WTC11 (cell line): ENCODE measurements around the gene ECM1. TPM values are rescaled to one million over a fixed set of nuclear protein-coding genes. Genes with fewer than 3 reads are reported as not detected.

Experiments used
- ATAC-seq: fragments of 200-7000 bp; cut with Tn5 transposase; 2 replicates; pipeline ENCODE4 v1.10.0; 2021; ENCODE audit warnings: mild to moderate bottlenecking, moderate library complexity
- CTCF ChIA-PET: fragments of 300-600 bp; sonication (Branson Sonifier 250); formaldehyde crosslinking; loops from one replicate; lab custom pipeline; 2021; ENCODE audit warnings: antibody characterized with exemption; lab: Charles Lee
- POLR2A ChIA-PET: fragments of 350-600 bp; sonication (Branson Sonifier 250); formaldehyde crosslinking; loops from one replicate; lab custom pipeline; 2021; ENCODE audit warnings: antibody characterized with exemption; lab: Charles Lee
- DNase-seq: peaks from one replicate; pipeline ENCODE4 v3.0.0; 2021; ENCODE audit warnings: low spot score
- H3K27ac Mint-ChIP-seq: 2 replicates; pipeline ENCODE4 v1.8.0; 2021; ENCODE audit warnings: mixed read lengths
- H3K27me3 Mint-ChIP-seq: 2 replicates; pipeline ENCODE4 v1.8.0; 2021; ENCODE audit warnings: low read depth, mild to moderate bottlenecking, moderate library complexity, mixed read lengths
- H3K36me3 Mint-ChIP-seq: 2 replicates; pipeline ENCODE4 v1.8.0; 2021; ENCODE audit warnings: mixed read lengths
- H3K4me1 Mint-ChIP-seq: 2 replicates; pipeline ENCODE4 v1.8.0; 2022; ENCODE audit warnings: mixed read lengths
- H3K4me3 Mint-ChIP-seq: 2 replicates; pipeline ENCODE4 v1.8.0; 2021; ENCODE audit warnings: mild to moderate bottlenecking, moderate library complexity, mixed read lengths
- H3K9me3 Mint-ChIP-seq: 2 replicates; pipeline ENCODE4 v1.8.0; 2021; ENCODE audit warnings: mixed read lengths
- ATF1 ChIP-seq: sonication (generic); formaldehyde crosslinking; IDR thresholded peaks from 2 replicates; pipeline ENCODE4 v1.8.1; 2023; ENCODE audit warnings: mild to moderate bottlenecking, moderate library complexity, missing genetic modification reagents
- ATF3 ChIP-seq: sonication (generic); formaldehyde crosslinking; conservative IDR thresholded peaks from 2 replicates; pipeline ENCODE4 v1.8.1; 2022; ENCODE audit warnings: mild to moderate bottlenecking, missing genetic modification reagents
- CREB1 ChIP-seq: sonication (generic); formaldehyde crosslinking; IDR thresholded peaks from 2 replicates; pipeline ENCODE4 v1.8.0; 2023; ENCODE audit warnings: mild to moderate bottlenecking, missing genetic modification reagents
- CREM ChIP-seq: sonication (generic); formaldehyde crosslinking; IDR thresholded peaks from 2 replicates; pipeline ENCODE4 v1.8.1; 2022; ENCODE audit warnings: mild to moderate bottlenecking, missing genetic modification reagents, moderate library complexity
- GABPB1 ChIP-seq: sonication (generic); formaldehyde crosslinking; IDR thresholded peaks from 2 replicates; pipeline ENCODE4 v1.8.1; 2023; ENCODE audit warnings: mild to moderate bottlenecking, missing genetic modification reagents
- GRHL2 ChIP-seq: fragments of 250-450 bp; sonication (Bioruptor Pico); IDR thresholded peaks from 2 replicates; pipeline ENCODE4 v1.8.0; 2022; ENCODE audit warnings: mild to moderate bottlenecking, moderate library complexity; ENCODE audit not compliant: insufficient replicate concordance, severe bottlenecking
- HMGXB4 ChIP-seq: sonication (generic); formaldehyde crosslinking; IDR thresholded peaks from 2 replicates; pipeline ENCODE4 v1.8.1; 2023; ENCODE audit warnings: mild to moderate bottlenecking, moderate library complexity, missing genetic modification reagents
- NR1H2 ChIP-seq: sonication (generic); formaldehyde crosslinking; IDR thresholded peaks from 2 replicates; pipeline ENCODE4 v1.9.0; 2021; ENCODE audit warnings: mild to moderate bottlenecking, moderate library complexity, missing genetic modification reagents
- PRRX2 ChIP-seq: fragments of 250-450 bp; sonication (Bioruptor Pico); IDR thresholded peaks from 2 replicates; pipeline ENCODE4 v1.8.0; 2021; ENCODE audit warnings: mild to moderate bottlenecking
- RELA ChIP-seq: sonication (generic); formaldehyde crosslinking; IDR thresholded peaks from 2 replicates; pipeline ENCODE4 v1.8.1; 2022; ENCODE audit warnings: missing genetic modification reagents, mild to moderate bottlenecking, borderline replicate concordance
- TCF7 ChIP-seq: sonication (generic); formaldehyde crosslinking; IDR thresholded peaks from 2 replicates; pipeline ENCODE4 v1.8.0; 2022; ENCODE audit warnings: mild to moderate bottlenecking, low read depth, missing genetic modification reagents, moderate library complexity
- TEAD1 ChIP-seq: sonication (generic); formaldehyde crosslinking; IDR thresholded peaks from 2 replicates; pipeline ENCODE4 v1.8.0; 2022; ENCODE audit warnings: mild to moderate bottlenecking, missing genetic modification reagents
- ZBTB21 ChIP-seq: sonication (generic); formaldehyde crosslinking; IDR thresholded peaks from 2 replicates; pipeline ENCODE4 v1.8.1; 2023; ENCODE audit warnings: mild to moderate bottlenecking, missing genetic modification reagents, borderline replicate concordance
- ZNF219 ChIP-seq: sonication (generic); formaldehyde crosslinking; IDR thresholded peaks from 2 replicates; pipeline ENCODE4 v1.8.0; 2023; ENCODE audit warnings: missing genetic modification reagents, mild to moderate bottlenecking, borderline replicate concordance
- ZNF512 ChIP-seq: sonication (generic); formaldehyde crosslinking; IDR thresholded peaks from 2 replicates; pipeline ENCODE4 v1.8.1; 2022; ENCODE audit warnings: missing genetic modification reagents, borderline replicate concordance
- ZNF671 ChIP-seq: fragments of 250-450 bp; sonication (Bioruptor Pico); IDR thresholded peaks from 2 replicates; pipeline ENCODE4 v1.8.0; 2021; ENCODE audit warnings: mild to moderate bottlenecking
- ZSCAN18 ChIP-seq: fragments of 250-450 bp; sonication (Bioruptor Pico); IDR thresholded peaks from 2 replicates; pipeline ENCODE4 v2.1.2; 2022; ENCODE audit warnings: mild to moderate bottlenecking, moderate library complexity
- total RNA-seq: library from RNA; stranded (reverse); gene quantifications from 3 replicates; pipeline ENCODE4 v1.2.3, GENCODE V29; 2021
- TF ChIP-seq, protein P1 (sequence below): sonication (generic); formaldehyde crosslinking; IDR thresholded peaks from 2 replicates; pipeline ENCODE4 v1.8.0; 2022; ENCODE audit warnings: mild to moderate bottlenecking, missing genetic modification reagents
- TF ChIP-seq, protein P2 (sequence below): sonication (generic); formaldehyde crosslinking; conservative IDR thresholded peaks from 2 replicates; pipeline ENCODE4 v1.8.1; 2023; ENCODE audit warnings: mild to moderate bottlenecking, low read depth, missing genetic modification reagents, moderate library complexity

Gene ECM1
- total RNA-seq, 1 experiment from 2014 or later = 1.6 TPM

DNA sequence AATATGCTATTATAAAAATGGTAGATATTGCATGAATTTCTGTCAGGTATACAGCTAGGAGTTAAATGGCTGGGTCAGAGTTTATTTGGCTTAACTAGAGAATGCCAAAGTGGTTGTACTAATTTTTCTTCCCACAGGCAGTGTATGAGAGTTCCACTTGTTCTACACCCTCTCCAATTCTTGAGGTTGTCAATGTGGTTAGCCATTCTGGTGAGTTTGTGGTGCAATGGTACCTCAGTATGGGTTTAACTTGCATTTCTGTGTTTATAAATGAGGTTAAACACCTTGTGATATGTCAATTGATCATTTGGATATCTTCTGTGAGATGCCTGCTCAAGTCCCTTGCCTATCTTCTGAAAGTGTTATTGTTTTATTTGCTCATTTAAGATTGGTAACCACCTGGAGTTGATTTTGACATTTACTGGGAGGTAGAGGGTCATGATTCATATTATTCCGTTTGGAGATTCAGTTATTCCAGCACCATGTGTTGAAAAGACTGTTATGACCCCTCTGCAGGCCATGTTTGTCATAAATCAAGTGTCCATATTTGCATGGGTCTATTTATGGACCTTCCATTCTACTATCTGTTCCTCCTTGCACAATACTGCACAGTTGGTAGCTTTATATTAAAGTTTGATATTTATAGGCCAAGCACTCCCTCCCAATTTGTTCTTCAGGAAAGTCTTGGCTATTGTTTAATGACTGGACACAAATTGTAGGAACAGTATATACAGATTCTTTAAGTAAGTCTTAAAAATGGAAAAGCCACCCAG is 13.5 kb downstream of the ECM1 start:
- H3K27ac Mint-ChIP-seq = no peak overlapping the region
- H3K4me3 Mint-ChIP-seq = no peak overlapping the region
- ChIA-PET POLR2A (no interaction called here), CTCF (interaction anchor here (9.7 kb wide), 1 partner anchor 13 kb away, joined by 139 read pairs; no protein-coding TSS in a partner anchor)
- DNase-seq (no peak), ATAC-seq (no peak)
- no peaks in the 10 kb centered on the region for H3K36me3 Mint-ChIP-seq
- no peaks in the 10 kb centered on the region; the same call in 1 of the 2 replicates for H3K27me3 Mint-ChIP-seq
- peaks cover 9% of the 10 kb centered on the region for H3K4me1 Mint-ChIP-seq
- H3K9me3 Mint-ChIP-seq = no peaks in the 10 kb centered on the region
- TF ChIP-seq CREM = no peak
- TF ChIP-seq TEAD1 (CRISPR knock-in tag) = no peak
- no peak for TF ChIP-seq ZNF219 (CRISPR knock-in tag)
- TF ChIP-seq, protein P1, sequence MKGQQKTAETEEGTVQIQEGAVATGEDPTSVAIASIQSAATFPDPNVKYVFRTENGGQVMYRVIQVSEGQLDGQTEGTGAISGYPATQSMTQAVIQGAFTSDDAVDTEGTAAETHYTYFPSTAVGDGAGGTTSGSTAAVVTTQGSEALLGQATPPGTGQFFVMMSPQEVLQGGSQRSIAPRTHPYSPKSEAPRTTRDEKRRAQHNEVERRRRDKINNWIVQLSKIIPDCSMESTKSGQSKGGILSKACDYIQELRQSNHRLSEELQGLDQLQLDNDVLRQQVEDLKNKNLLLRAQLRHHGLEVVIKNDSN (CRISPR knock-in tag) = no peak
- no peak for TF ChIP-seq GABPB1 (CRISPR knock-in tag)
- TF ChIP-seq HMGXB4 (CRISPR knock-in tag) = no peak
- no peak for TF ChIP-seq CREB1 (CRISPR knock-in tag)
- TF ChIP-seq ZBTB21 (CRISPR knock-in tag) = no peak
- TF ChIP-seq GRHL2 (CRISPR knock-in tag) = no peak
- TF ChIP-seq, protein P2, sequence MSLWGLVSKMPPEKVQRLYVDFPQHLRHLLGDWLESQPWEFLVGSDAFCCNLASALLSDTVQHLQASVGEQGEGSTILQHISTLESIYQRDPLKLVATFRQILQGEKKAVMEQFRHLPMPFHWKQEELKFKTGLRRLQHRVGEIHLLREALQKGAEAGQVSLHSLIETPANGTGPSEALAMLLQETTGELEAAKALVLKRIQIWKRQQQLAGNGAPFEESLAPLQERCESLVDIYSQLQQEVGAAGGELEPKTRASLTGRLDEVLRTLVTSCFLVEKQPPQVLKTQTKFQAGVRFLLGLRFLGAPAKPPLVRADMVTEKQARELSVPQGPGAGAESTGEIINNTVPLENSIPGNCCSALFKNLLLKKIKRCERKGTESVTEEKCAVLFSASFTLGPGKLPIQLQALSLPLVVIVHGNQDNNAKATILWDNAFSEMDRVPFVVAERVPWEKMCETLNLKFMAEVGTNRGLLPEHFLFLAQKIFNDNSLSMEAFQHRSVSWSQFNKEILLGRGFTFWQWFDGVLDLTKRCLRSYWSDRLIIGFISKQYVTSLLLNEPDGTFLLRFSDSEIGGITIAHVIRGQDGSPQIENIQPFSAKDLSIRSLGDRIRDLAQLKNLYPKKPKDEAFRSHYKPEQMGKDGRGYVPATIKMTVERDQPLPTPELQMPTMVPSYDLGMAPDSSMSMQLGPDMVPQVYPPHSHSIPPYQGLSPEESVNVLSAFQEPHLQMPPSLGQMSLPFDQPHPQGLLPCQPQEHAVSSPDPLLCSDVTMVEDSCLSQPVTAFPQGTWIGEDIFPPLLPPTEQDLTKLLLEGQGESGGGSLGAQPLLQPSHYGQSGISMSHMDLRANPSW (CRISPR knock-in tag) = no peak
- TF ChIP-seq ATF3 (CRISPR knock-in tag) = no peak
- no peak for TF ChIP-seq ZNF671 (CRISPR knock-in tag)
- no peak for TF ChIP-seq ZNF512 (CRISPR knock-in tag)
- TF ChIP-seq ATF1 (CRISPR knock-in tag) = no peak
- no peak for TF ChIP-seq RELA (CRISPR knock-in tag)
- TF ChIP-seq ZSCAN18 (CRISPR knock-in tag) = no peak
- no peak for TF ChIP-seq PRRX2 (CRISPR knock-in tag)
- no peak for TF ChIP-seq NR1H2 (CRISPR knock-in tag)
- TF ChIP-seq TCF7 = no peak
